Inflammatory macrophage (primary cell): ENCODE data around the gene APLP2.
"Not testable (repeated sequence)": the region's sequence is repeated elsewhere in the genome, so short reads cannot be mapped to it uniquely, and the experiment has no call there.

Experiments used
- DNase-seq, 2 donors: peaks; one replicate each; pipeline ENCODE4 v3.0.0-alpha.2; 2020 to 2022

The APLP2 gene

DNA sequence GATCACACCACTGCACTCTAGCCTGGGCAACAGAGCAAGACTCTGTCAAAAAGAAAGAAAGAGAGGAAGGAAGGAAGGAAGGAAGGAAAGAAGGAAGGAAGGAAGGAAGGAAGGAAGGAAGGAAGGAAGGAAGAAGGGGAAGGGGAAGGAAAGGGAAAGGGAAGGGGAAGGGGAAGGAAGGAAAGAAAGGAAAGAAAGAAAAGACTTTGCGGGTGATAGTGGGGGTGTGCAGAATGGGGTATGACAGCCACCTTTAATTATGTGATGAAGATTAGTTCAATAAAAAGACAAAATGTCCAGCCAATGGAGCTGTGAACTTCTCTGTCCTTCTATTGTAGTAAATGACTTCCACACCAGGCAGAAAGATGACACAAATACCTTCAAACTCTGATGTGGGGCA lies 8.7 kb upstream of the APLP2 start:
- no peak for DNase-seq

DNA sequence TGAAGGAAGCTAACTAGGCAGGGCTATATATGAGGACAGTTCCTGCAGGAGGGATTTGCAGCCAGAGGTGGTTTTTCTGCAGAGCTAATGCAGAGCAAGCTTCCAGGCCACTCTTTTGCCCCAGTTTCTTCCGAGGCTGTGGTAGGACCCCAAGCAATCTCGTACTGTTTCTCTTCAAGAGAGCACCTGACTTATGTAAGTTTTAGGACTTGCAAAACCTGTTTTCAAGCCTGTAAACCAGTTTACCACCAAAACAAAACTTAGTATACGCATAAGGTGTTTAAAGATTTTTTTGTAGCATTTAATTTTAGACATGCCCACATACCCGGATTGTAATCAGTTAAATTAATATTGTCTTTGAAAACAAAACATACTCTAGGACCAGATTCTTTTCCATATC lies 7.7 kb upstream of the APLP2 start:
- no peak for DNase-seq

DNA sequence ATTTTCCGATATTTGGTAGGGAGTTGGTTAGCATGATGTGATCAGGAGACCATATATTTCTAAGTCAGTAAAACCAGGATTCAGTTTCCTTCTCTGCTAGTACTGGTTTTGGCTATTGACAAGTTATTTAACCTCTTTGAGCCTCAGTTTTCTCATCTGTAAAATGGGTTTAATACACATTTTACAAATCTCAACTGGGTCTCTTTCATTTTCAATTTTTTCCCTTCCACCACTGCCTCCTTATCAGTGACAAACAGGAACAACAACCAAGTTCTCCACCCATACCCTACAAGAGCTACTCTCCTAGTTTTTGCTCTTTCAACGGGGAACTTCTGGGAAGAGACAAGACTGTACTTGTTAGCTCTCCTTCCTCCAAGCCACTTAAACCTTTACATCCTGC lies 6.2 kb upstream of the APLP2 start:
- no peak for DNase-seq

DNA sequence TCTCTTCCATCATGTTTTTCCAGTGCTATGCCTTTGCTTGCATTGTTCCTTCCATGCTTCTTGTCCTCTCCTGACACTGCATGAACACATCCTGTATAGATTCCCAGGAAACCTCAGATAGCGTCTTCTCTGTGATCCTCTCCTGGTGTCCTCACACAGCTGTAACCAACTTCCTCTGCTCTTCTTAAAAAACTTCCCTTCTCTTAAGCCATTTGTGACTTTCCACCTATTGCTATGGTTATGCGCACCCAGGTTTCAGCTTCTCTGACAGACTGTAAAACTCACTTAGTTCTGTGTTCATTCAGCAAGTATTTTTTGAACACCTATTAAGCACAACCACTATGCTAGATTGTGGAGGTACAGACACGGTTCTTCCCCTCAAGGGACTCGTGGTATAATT lies 5.1 kb upstream of the APLP2 start:
- peak in 1 of 2 donors; percentile 24 for DNase-seq

DNA sequence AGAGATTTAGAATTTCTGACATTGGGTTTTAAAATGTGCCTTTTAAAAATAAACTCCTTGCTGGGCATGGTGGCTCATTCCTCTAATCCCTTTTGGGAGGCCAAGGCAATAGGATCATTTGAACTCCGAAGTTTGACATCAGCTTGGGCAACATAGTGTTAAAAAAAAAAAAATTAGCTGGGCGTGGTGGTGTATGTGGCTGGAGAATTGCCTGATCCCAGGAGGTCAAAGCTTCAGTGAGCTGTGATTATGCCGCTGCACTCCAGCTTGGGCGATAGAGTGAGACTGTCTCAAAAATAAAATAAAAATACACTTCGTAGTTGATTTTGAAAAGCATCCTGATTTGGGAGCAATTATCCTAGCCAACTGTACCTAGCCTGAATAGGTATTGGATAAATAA lies 3.4 kb upstream of the APLP2 start:
- DNase-seq, result no peak

DNA sequence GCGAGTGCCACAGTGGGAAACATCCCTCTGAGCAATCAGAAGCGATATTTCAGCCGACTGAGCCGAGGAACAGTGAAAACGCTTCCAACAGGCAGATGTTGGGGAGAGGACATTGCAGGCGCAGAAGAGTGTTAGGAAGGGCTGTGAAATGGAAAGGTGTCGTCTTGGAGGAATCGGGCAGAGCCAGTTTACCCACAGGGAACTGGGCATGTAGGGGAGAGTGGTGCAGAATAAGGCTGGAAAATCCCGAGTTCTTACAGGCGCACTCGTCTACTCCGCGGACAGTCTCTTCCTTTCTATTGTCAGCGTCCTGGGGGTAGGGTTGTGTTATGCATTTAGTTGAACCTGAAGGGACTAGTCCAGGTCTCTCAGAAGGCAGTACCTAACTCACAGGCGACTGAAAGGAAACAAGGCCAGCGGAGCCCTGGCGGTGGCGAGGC lies 1.1 kb upstream of the APLP2 start:
- no peak for DNase-seq

DNA sequence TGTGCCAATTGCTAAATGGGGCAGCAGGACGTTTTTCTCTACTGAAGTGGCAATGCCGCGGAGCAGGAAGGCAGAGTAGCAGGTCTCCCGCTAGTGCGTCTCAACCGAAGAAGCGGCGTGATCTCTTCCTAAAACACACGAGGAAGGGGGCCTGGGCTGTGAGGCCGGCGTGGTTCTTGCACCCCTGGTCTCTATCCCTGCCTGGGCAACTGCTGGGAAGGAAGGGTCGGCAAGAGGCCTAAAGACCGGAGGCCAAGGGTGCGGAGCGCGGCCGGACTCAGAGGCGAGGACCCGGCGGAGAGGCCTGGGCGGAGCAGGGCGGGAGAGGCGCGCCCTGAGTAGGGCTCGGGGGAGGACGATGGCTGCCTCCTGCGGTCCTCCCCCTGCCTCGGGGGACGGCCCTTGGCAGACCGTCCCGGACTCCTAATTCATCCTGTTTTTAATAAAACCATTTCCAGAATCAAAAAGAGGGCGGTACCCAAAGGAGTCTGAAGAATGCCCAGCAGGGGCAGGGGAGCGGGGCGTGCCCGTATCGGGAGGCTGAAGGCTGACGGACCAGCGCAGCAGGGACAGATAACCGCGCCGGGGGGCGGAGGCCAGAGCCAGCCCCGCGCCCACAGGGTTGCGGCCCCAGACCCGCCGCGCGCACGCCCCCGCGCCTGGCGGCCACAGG lies 572 bp upstream of the APLP2 start:
- DNase-seq, result peak; percentile 42 to 55

DNA sequence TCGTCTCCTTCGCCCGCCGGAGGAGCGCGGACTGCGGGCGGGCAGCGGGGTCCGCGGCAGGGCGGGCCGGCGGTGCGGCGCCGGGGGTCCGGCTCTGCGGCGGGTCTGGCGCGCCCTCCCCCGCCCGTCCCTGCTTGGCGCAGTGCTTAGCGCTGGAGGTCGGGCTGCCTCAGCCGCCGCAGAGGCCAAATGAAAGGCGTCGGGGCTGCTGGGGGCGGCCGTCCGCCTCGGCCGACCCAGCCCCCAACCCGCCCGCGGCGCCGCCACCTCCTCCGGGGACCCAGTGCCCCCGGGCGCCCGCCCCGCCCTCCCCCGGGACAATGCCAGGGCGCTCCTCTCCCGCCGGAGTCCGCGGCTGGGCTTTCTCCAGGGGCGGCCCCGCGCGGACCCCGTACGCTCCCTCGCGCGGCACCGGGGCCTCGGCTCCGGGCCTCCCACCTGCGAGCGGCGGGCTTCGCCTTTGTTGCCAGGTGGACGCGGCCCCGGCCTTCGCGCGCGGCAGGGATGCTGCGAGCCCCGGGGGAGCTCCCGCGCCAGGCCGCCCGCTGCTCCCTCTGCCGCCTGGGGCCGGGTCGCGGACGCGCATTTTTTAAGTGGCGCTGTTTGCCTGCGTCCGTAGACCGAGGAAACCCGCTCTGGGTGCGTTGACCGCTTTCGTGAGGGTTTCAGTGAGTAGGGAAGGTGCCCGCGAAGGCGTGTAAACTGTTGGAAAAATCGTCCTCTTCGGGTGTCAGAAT lies 583 bp downstream of the APLP2 start:
- DNase-seq, result peak in 1 of 2 donors; percentile 21

DNA sequence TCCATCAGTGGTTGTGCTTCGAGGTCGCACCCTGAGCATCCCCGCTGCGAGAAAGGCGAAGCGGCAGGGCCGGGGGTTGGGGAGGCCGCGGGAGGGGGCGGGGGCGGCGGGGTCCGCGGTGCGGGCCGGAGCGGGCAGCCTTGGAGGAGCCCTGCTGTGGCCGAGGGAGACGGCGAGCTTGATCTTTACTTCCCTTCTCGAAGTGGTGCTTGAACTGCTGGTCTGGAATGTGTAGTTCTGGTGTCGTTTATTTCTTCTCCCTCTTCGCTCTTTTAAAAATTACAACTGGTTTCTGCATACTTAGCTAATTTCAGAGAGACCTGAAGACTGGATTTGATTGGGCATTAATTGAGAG lies 1.1 kb downstream of the APLP2 start:
- DNase-seq, result peak; percentile 37 to 57

DNA sequence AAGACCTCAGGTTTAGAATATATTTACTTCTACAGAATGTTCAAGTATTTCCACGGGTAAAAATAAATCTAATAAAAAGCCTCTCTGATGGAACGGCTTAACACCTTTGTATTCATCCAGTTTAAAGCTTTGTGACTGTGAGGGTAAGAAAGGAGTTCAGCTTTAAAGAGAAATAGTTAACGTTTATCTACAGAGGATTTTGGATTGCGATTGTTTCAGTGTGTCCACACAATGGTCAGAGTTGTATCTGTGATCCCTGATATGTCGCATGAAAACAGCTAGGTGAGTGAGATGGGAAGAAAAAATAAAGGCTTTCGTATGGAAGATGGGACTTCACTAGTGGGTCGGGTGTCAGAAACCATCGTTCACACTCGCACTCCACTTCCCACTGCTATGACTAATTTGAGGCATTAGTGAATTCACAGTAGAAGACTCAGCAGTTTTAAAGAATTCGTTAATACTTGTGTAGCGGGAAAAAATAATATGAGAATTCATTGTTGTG lies 1.6 kb downstream of the APLP2 start:
- DNase-seq, result peak; percentile 40 to 53

DNA sequence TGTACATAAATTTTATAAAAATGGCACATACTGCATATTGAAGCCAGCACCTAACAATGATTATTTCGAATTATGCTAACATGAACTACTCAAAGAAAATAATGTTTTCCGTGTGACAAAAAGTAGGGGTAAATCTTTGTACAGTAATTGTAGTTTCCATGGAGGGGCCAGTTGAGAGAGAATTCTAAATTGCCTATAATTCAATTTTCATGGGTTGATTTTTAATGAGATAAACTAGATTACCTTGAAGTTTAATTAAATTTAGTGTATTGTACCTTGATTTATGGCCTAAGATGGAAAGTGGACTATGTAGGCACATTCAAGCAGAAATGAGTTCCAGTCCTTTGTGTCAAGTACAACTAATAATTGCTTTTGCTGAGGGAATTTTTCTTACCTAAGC lies 5.0 kb downstream of the APLP2 start:
- no peak for DNase-seq

DNA sequence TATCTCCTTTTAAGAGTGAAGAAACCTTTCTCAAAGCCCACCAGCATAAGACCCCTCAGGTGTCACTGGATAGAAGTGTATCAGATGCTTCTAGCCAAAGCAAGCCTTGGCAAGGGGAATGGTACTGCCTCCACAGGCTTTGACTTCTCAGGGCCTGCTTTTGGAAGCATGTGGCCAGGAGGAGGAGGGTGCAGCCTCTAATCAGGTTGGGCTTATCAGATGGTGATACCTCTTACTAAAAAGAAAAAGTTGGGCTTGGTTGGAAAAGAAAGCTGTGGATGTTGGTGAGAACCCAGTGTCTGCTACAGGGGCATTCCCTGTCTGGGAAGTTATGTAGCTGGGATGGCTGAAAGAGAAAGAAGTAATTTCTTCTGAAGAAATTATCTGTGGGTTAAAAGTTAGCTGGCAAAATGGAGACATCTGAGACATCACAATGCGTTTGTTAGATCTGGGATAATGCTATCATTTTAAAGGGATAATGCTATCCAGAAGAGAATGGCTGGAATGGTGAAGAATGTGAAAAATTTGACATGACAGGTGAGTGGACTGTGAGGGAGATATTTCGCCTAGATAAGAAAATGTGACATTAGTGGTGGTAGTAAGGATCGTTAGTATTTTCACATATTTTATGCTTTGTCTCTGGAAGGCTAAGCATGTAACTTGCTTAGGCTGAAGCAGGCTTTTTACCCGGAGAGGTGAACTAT lies 7.2 kb downstream of the APLP2 start:
- no peak for DNase-seq

DNA sequence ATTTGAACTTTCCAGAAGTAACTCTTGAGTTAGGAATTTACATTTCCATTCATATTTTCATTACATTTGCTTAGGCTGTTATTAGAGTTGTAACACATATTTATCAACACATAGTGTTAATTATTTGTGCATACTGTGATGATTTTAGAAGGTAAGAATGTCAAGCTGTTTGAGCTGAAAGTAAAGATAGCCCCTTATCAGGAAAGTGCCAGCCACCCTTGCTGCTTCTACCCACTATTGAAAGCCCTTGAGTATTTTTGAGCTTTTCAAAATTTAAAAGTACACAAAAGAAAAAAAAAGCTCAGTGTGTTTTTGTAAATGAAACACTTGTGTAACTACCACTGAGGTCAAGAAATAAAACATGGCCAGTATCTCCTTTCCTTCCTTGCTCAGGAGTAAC lies 8.0 kb downstream of the APLP2 start:
- no peak for DNase-seq

DNA sequence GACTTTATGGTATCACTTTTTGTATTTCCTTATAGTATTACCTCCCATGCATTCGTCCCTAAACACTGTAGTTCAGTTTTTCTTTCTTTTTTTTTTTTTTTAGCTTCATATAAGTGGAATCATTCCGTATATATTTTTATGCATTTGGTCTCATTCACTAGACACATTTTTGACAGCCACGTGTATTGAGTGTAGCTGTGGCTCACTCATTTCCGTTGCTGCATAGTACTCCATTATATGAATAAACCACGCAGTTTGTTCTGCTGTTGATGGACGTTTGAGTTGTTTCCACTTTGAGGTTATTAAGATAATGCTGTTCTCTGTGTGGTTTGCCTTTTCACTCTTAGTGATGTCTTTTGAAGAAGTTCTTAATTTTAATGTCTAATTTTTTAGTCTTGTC lies 8.4 kb downstream of the APLP2 start:
- DNase-seq, result no peak

DNA sequence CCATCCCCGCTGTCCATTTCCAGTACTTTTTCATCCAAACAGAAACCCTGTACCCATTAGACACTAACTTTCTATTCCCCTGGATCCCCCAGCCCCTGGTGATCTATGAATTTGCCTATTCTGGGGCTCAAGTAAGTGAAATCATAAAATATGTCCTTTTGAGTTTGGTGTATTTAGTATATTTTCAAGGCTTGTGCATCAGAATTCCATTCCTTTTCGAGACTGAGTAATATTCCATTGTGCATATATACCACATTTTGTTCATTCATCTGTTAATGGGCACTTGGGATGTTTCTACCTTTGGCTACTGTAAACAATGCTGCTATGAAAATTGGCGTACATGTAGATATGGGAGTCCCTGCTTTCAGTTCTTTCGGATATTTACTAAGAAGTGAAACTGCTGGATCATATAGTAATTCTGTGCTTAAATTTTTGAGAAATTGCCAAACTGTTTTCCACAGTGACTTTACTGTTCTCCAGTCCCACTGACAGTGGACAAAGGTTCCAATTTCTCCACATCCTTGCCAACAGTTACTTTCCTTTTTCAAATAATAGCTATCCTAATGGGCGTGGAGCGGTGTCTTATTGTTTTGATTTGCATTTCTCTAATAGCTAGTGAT lies 16.1 kb downstream of the APLP2 start:
- DNase-seq, result no peak

DNA sequence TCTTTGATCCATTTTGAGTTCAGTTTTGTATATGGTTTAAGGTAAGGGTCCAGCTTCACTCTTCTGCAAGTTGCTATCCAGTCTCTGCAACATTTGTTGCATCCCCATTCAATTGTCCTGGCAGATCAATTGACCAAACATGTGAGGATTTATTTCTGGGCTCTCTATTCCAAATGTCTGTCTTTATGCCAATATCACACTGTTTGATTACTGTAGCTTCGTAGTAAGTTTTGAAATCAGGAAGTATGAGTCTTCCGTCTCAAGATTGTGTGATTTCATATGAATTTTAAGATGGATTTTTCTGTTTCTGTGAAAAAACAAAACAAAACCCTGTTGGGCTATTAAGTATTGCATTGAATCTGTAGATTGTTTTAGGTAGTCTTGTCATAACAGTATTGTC lies 17.0 kb downstream of the APLP2 start:
- peak in 1 of 2 donors; percentile 23 for DNase-seq

DNA sequence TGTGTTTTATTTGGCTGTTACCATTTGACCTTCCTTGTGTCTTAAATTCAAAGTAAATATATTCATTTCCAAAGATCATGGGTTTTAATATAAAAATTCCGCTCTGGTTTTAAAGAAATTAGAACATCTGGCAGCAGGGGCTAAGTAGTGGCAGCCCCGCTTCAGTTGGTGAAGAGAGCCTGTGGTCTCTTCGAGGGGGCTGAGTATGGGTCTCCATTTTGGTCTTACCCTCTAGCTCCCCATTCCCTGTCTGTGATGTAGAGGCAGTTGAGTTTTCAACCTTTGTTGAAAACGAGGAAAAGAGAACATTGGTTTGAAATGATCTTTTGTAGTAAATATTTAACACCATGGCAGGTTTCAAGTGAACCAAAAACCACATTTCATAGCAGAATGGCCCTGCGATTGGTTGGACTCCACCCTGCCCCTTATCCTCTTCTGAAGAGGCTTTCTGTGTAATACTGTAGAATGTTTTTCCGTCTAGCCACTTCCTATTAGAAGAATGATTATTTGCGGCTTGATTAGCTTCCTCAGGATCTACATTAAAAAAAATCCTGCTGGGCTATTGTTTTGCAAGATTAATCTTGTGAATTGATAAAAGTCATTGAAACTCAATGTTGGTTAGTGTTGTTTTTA lies 17.7 kb downstream of the APLP2 start:
- no peak for DNase-seq

DNA sequence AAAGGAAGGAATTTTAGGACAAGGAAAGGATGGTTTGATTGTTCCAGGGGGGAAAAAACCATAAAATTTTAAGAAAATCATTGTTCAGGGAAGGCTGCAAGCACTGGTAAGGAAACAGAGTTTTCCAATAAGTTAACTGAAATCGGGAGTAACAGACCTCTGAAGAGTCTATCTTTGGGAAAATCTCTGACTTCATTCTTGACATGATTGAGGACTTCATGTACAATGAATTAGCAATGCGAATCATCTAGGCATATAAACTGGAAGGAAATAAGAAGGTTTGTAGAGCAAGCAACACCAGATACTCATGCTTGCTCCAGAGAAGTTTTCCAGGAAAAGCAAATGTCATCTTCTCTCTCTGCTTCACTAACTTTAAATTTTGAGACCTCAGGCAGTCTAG lies 18.5 kb downstream of the APLP2 start:
- DNase-seq, result no peak

DNA sequence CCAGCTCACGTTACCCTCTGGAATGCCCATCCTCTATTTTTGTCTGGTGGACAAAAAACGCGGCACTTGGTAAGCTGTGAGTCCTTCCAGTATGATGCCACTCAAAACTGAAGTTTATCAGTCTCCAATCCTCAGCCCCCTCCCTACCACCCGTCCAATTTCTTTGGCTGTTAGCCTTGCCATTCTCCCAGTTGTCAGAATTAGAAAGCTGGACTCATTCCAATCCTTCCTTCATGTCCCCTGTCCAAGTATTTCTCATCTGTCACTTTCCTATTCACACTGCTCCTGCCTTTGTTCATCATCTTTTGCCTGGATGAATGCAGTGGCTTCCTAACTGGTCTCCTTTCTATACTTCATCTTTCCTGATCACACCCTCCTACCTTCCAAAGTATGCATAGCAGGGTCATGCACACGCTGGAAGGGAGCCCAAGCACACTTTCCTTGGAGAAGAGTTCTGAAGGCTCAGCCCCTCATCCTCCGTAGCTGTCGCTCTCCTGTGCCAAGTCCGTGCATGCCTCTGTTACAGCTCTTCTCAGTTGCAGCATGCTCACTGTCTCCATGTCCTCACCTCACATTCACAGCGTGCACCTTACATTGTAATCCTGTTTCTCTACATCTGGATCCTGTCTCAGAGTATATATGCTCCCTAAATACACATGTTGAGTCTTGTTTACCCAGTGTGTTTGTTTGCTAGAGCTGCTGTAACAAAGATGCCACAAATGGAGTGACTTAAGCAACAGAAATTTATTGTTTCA lies 19.4 kb downstream of the APLP2 start:
- DNase-seq, result no peak

DNA sequence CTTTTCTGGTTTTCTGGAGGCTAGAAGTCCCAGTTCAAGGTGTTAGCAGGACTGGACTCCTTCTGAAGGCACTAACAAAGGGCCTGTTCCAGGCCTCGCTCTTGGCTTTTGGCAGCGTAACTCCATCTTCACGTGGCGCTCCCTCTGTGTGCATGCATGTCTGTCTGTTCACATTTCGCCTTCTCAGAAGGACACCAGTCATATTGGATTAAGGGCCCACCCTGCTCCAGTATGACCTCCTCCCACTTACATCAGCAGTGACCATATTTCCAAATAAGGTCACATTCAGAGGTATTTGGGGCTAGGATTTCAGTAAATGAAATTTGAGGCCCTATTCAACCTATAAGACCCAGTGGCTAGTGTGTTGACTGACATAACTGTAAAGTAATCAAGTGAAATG lies 20.0 kb downstream of the APLP2 start:
- DNase-seq, result no peak

DNA sequence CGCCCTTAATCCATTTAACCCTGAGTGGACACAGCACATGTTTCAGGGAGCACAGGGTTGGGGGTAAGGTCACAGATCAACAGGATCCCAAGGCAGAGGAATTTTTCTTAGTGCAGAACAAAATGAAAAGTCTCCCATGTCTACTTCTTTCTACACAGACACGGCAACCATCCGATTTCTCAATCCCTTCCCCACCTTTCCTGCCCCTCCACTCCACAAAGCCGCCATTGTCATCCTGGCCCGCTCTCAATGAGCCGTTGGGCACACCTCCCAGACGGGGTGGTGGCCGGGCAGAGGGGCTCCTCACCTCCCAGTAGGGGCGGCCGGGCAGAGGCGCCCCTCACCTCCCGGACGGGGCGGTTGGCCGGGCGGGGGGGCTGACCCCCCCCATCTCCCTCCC lies 20.8 kb downstream of the APLP2 start:
- not testable (repeated sequence) for DNase-seq

DNA sequence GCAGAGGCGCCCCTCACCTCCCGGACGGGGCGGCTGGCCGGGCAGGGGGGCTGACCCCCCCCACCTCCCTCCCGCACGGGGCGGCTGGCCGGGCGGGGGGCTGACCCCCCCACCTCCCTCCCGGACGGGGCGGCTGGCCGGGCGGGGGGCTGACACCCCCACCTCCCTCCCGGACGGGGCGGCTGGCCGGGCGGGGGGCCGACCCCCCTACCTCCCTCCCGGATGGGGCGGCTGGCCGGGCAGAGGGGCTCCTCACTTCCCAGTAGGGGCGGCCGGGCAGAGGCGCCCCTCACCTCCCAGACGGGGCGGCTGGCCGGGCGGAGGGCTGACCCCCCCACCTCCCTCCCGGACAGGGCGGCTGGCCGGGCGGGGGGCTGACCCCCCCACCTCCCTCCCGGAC lies 21.5 kb downstream of the APLP2 start:
- not testable (repeated sequence) for DNase-seq
